IMR-90 (cell line): ENCODE measurements around the gene RHO. TPM values are rescaled to one million over a fixed set of nuclear protein-coding genes. Genes with fewer than 3 reads are reported as not detected.

Experiments
- ATAC-seq: fragments of 200-7000 bp; cut with Tn5 transposase; 2 replicates; pipeline ENCODE4 v1.9.1; 2020; ENCODE audit warnings: low read depth, mild to moderate bottlenecking, moderate library complexity
- BruUV-seq: library from RNA; stranded (reverse); fragments of 400-500 nt; replicated peaks from 2 replicates; lab custom pipeline; 2021; lab: Mats Ljungman, UMichigan
- CTCF ChIA-PET: fragments of 300-600 bp; formaldehyde crosslinking; extraction: SDS; loops from one replicate; lab custom pipeline; 2021; ENCODE audit warnings: antibody characterized with exemption; lab: Yijun Ruan, JAX
- POLR2A ChIA-PET: fragments of 300-600 bp; sonication (Branson Sonifier 250); formaldehyde crosslinking; loops from one replicate; lab custom pipeline; 2022; ENCODE audit warnings: antibody characterized with exemption; ENCODE audit not compliant: unreplicated experiment; lab: Charles Lee
- DNase-seq: peaks from one replicate; pipeline ENCODE4 v3.0.0; 2013
- H2AFZ ChIP-seq: replicated peaks from 2 replicates; pipeline ENCODE3; 2013; ENCODE audit warnings: low read length, mild to moderate bottlenecking; ENCODE audit not compliant: poor library complexity
- H2AK5ac ChIP-seq: 2 replicates; pipeline ENCODE4 v1.6.1; 2013; ENCODE audit warnings: low read depth, low read length, inconsistent platforms
- H2AK9ac ChIP-seq: replicated peaks from 2 replicates; pipeline ENCODE3; 2013; ENCODE audit warnings: mild to moderate bottlenecking, low read depth, low read length, moderate library complexity; ENCODE audit not compliant: poor library complexity
- H2BK120ac ChIP-seq: 2 replicates; pipeline ENCODE4 v1.6.1; 2013; ENCODE audit warnings: low read depth, low read length, inconsistent platforms
- H2BK15ac ChIP-seq: 3 replicates; pipeline ENCODE4 v1.6.1; 2013; ENCODE audit warnings: low read depth, low read length, inconsistent platforms
- H2BK20ac ChIP-seq: 2 replicates; pipeline ENCODE4 v1.6.1; 2013; ENCODE audit warnings: low read depth, mild to moderate bottlenecking, inconsistent platforms, low read length, moderate library complexity
- H2BK5ac ChIP-seq: 2 replicates; pipeline ENCODE4 v1.6.1; 2013; ENCODE audit warnings: mild to moderate bottlenecking, low read depth, low read length, inconsistent platforms; ENCODE audit not compliant: poor library complexity, severe bottlenecking
- H3K14ac ChIP-seq: replicated peaks from 2 replicates; pipeline ENCODE4 v1.6.1; 2013; ENCODE audit warnings: low read depth, low read length, inconsistent platforms
- H3K18ac ChIP-seq: 2 replicates; pipeline ENCODE4 v1.6.1; 2013; ENCODE audit warnings: low read depth, low read length, control low read depth
- H3K23ac ChIP-seq: 2 replicates; pipeline ENCODE4 v1.6.1; 2013; ENCODE audit warnings: low read depth, low read length, inconsistent platforms
- H3K27ac ChIP-seq: 2 replicates; pipeline ENCODE4 v1.5.1; 2013; ENCODE audit warnings: mild to moderate bottlenecking, control low read depth, low read length; ENCODE audit not compliant: insufficient read depth
- H3K27me3 ChIP-seq: 2 replicates; pipeline ENCODE4 v1.6.1; 2013; ENCODE audit warnings: low read length; ENCODE audit not compliant: control insufficient read depth, insufficient read depth
- H3K36me3 ChIP-seq: 2 replicates; pipeline ENCODE4 v1.6.1; 2013; ENCODE audit warnings: low read length, mixed read lengths; ENCODE audit not compliant: control insufficient read depth, insufficient read depth
- H3K4ac ChIP-seq: 2 replicates; pipeline ENCODE4 v1.6.1; 2013; ENCODE audit warnings: low read depth, low read length, inconsistent platforms
- H3K4me1 ChIP-seq: 2 replicates; pipeline ENCODE4 v1.6.1; 2013; ENCODE audit warnings: low read length, mixed read lengths; ENCODE audit not compliant: control insufficient read depth, insufficient read depth
- H3K4me2 ChIP-seq: 2 replicates; pipeline ENCODE4 v1.6.1; 2013; ENCODE audit warnings: low read depth, mild to moderate bottlenecking, control low read depth, low read length, moderate library complexity
- H3K4me3 ChIP-seq: 2 replicates; pipeline ENCODE4 v1.5.1; 2013; ENCODE audit warnings: low read depth, mild to moderate bottlenecking, control low read depth, low read length, moderate library complexity; ENCODE audit not compliant: insufficient read depth
- H3K56ac ChIP-seq: 2 replicates; pipeline ENCODE4 v1.6.1; 2013; ENCODE audit warnings: low read length, inconsistent platforms; ENCODE audit not compliant: insufficient read depth; ENCODE audit errors: extremely low read depth
- H3K79me1 ChIP-seq, 2 experiments: 2 replicates each; pipeline ENCODE4 v1.6.1; 2013; ENCODE audit warnings: low read length in 2 of 2, inconsistent platforms in 1 of 2, low read depth in 1 of 2
- H3K9ac ChIP-seq: 2 replicates; pipeline ENCODE4 v1.6.1; 2013; ENCODE audit warnings: low read depth, low read length, control low read depth
- H3K9me1 ChIP-seq: 2 replicates; pipeline ENCODE4 v1.6.1; 2013; ENCODE audit warnings: low read length, inconsistent platforms; ENCODE audit not compliant: insufficient read depth
- H3K9me3 ChIP-seq: 2 replicates; pipeline ENCODE4 v1.6.1; 2013; ENCODE audit warnings: low read length; ENCODE audit not compliant: control insufficient read depth, insufficient read depth
- H4K20me1 ChIP-seq: 2 replicates; pipeline ENCODE4 v1.6.1; 2013; ENCODE audit warnings: low read length, inconsistent platforms; ENCODE audit not compliant: insufficient read depth
- H4K5ac ChIP-seq: 2 replicates; pipeline ENCODE4 v1.6.1; 2013; ENCODE audit warnings: mild to moderate bottlenecking, low read depth, low read length, control low read depth
- H4K8ac ChIP-seq, 2 experiments: 2 replicates each; pipeline ENCODE4 v1.6.1; 2013; ENCODE audit warnings: low read depth in 2 of 2, low read length in 2 of 2, control low read depth in 1 of 2, inconsistent platforms in 1 of 2
- H4K91ac ChIP-seq: 2 replicates; pipeline ENCODE4 v1.6.1; 2013; ENCODE audit warnings: low read depth, low read length, inconsistent platforms; ENCODE audit not compliant: insufficient read depth
- BHLHE40 ChIP-seq: fragments of 150-350 bp; IDR thresholded peaks from 2 replicates; pipeline ENCODE4 v1.6.1; 2016; ENCODE audit warnings: mild to moderate bottlenecking, low read depth, low read length
- CTCF ChIP-seq: conservative IDR thresholded peaks from 2 replicates; pipeline ENCODE4 v1.5.1; 2012; ENCODE audit warnings: mild to moderate bottlenecking, low read depth, low read length, improper control_type of control experiment
- ELK1 ChIP-seq: fragments of 150-350 bp; IDR thresholded peaks from 2 replicates; pipeline ENCODE4 v1.6.1; 2016; ENCODE audit warnings: low read depth, mild to moderate bottlenecking, low read length, moderate library complexity, borderline replicate concordance
- MAZ ChIP-seq: IDR thresholded peaks from 2 replicates; pipeline ENCODE4 v1.6.1; 2012; ENCODE audit warnings: low read depth, mild to moderate bottlenecking, low read length, improper control_type of control experiment, moderate library complexity, borderline replicate concordance
- POLR2A ChIP-seq: IDR thresholded peaks from 2 replicates; pipeline ENCODE4 v1.6.1; 2012; ENCODE audit warnings: mild to moderate bottlenecking, low read depth, low read length
- RAD21 ChIP-seq: IDR thresholded peaks from 2 replicates; pipeline ENCODE4 v1.6.1; 2012; ENCODE audit warnings: low read length, improper control_type of control experiment
- RCOR1 ChIP-seq: IDR thresholded peaks from 2 replicates; pipeline ENCODE4 v1.6.1; 2012; ENCODE audit warnings: mild to moderate bottlenecking, low read length, improper control_type of control experiment; ENCODE audit not compliant: insufficient replicate concordance
- SMC3 ChIP-seq: fragments of 150-350 bp; IDR thresholded peaks from 2 replicates; pipeline ENCODE4 v1.6.1; 2016; ENCODE audit warnings: low read depth, mild to moderate bottlenecking, antibody characterized with exemption, low read length, moderate library complexity
- WGBS, 2 experiments: methylation state at CpG; one replicate each; pipeline versions ENCODE4 v1.1.5 to v1.1.7; 2013; ENCODE audit warnings: missing lambda C conversion rate in 2 of 2; ENCODE audit not compliant: insufficient read length in 1 of 2; ENCODE audit errors: extremely low coverage in 2 of 2; 5-methylcytosine and 5-hydroxymethylcytosine counted together
- dilution Hi-C: fragments of 300-500 bp; cut with HindIII; formaldehyde crosslinking; loops from one replicate; pipeline ENCODE4 v1.14.3; 2018; ENCODE audit warnings: low sequenced_read_pairs; ENCODE audit not compliant: unreplicated experiment
- in situ Hi-C: fragments of 300-500 bp; cut with MboI; formaldehyde crosslinking; loops from 3 replicates; pipeline ENCODE4 v1.14.3; 2019; ENCODE audit warnings: low sequenced_read_pairs, inconsistent platforms, mixed read lengths
- intact Hi-C: fragments of 100-400 bp; cut with micrococcal nuclease; formaldehyde crosslinking; loops from 2 replicates; pipeline ENCODE4 v1.10.0; 2022
- polyA plus RNA-seq, 3 experiments: library from polyadenylated mRNA; depleted of rRNA; stranded (reverse); fragments of >200 nt; gene quantifications; 2 replicates each; pipeline ENCODE4 v1.2.3, GENCODE V29; 2012; ENCODE audit warnings: low replicate concordance in 1 of 3
- total RNA-seq: library from RNA; depleted of rRNA; stranded (reverse); fragments of >200 nt; gene quantifications from 2 replicates; pipeline ENCODE4 v1.2.3, GENCODE V29; 2012

Gene RHO
- total and polyA plus RNA-seq, 2 of the 4 experiments (the other 2 are of a cell fraction): not detected

GRCh38 chr3:129577925-129578786 lies 49.7 kb downstream of the RHO start:
- ChIA-PET POLR2A (interaction anchor here (0.6 kb wide), 1 partner anchor 139 kb away, joined by 3 read pairs; the partner anchor contains the start of gene MBD4), CTCF (no interaction called here)
- Histone ChIP-seq H2BK15ac (no peak overlapping the region), H3K36me3 (peaks cover 31% of the 10 kb centered on the region), H3K27me3 (no peaks in the 10 kb centered on the region), H3K4me2 (no peak overlapping the region), H3K23ac (no peak overlapping the region), H4K20me1 (no peaks in the 10 kb centered on the region), H3K4me3 (no peak overlapping the region), H3K27ac (no peak overlapping the region), H2AK9ac (peak overlapping the region; percentile 23), H2BK5ac (no peak overlapping the region), H4K5ac (no peak overlapping the region), H2BK20ac (no peak overlapping the region), H3K9me3 (no peaks in the 10 kb centered on the region), H3K4me1 (peaks cover 4% of the 10 kb centered on the region; the same call in 1 of the 2 replicates), H3K18ac (no peak overlapping the region), H4K91ac (no peak overlapping the region), H3K9me1 (no peaks in the 10 kb centered on the region), H3K79me1 (peaks cover 0 to 3% of the 10 kb centered on the region in 2 experiments; a peak in 3 of 4 replicates), H2AFZ (no peak overlapping the region), H3K9ac (no peak overlapping the region), H3K14ac (no peak overlapping the region), H4K8ac (no peak overlapping the region), H2AK5ac (no peak overlapping the region), H3K56ac (no peak overlapping the region), H2BK120ac (no peak overlapping the region), H3K4ac (no peak overlapping the region)
- in situ Hi-C loops: no loop called here
- 90% methylated on average over 7 of the region's 21 CpGs; no CpG with 5 or more reads in 1 of the 2 experiments for WGBS, 2 experiments
- TF ChIP-seq MAZ (no peak), SMC3 (no peak), RCOR1 (no peak), CTCF (no peak), POLR2A (no peak), BHLHE40 (no peak), ELK1 (no peak), RAD21 (no peak)
- DNase-seq (no peak), ATAC-seq (no peak)
- dilution Hi-C loops: no loop called here
- intact Hi-C loops: no loop called here
- BruUV-seq: no TSS peak
